SK-N-MC (cell line): Measurements from ENCODE around the gene TRIM36.

Source experiments
- DNase-seq: peaks from one replicate; pipeline ENCODE4 v3.0.0-alpha.2; 2011; ENCODE audit warnings: low read depth, low spot score
- H3K27ac ChIP-seq: fragments of 200-600 bp; sonication (generic); 2 replicates; pipeline ENCODE4 v1.5.1; 2016; ENCODE audit warnings: mixed run types
- H3K36me3 ChIP-seq: fragments of 200-600 bp; sonication (generic); 2 replicates; pipeline ENCODE4 v1.6.1; 2017; ENCODE audit warnings: antibody characterized with exemption, low read length, mixed read lengths; ENCODE audit not compliant: insufficient read depth
- H3K4me3 ChIP-seq: fragments of 200-600 bp; sonication (generic); 2 replicates; pipeline ENCODE4 v1.5.1; 2016
- H3K9ac ChIP-seq: fragments of 200-600 bp; sonication (generic); 2 replicates; pipeline ENCODE4 v1.8.0; 2017; ENCODE audit warnings: mixed run types, mixed read lengths; ENCODE audit not compliant: insufficient read length
- H3K9me3 ChIP-seq: fragments of 200-600 bp; sonication (generic); 2 replicates; pipeline ENCODE4 v1.6.1; 2017; ENCODE audit warnings: low read depth, mild to moderate bottlenecking, antibody characterized with exemption, low read length, moderate library complexity, mixed read lengths
- EZH2 ChIP-seq: fragments of 200-600 bp; sonication (generic); IDR thresholded peaks from one replicate; pipeline ENCODE4 v1.6.1; 2017; ENCODE audit warnings: antibody characterized with exemption
- FOXP2 ChIP-seq: optimal IDR thresholded peaks from 2 replicates; pipeline ENCODE3; 2011; ENCODE audit warnings: mild to moderate bottlenecking, moderate library complexity; ENCODE audit not compliant: insufficient read depth; ENCODE audit errors: extremely low read length, control extremely low read depth
- POLR2AphosphoS5 ChIP-seq: IDR thresholded peaks from 2 replicates; pipeline ENCODE4 v1.6.1; 2012; ENCODE audit warnings: mild to moderate bottlenecking, low read depth, low read length, borderline replicate concordance

TRIM36 gene

GRCh38 chr5:115147052-115147451 lies 22.7 kb downstream of the TRIM36 start:
- Histone ChIP-seq H3K36me3 (no peaks in the 10 kb centered on the region; the same call in 1 of the 2 replicates), H3K9me3 (0 out of 2 replicates have a peak, but pooled peaks cover 4% of the 10 kb centered on the region), H3K4me3 (no peak overlapping the region), H3K27ac (no peak overlapping the region), H3K9ac (no peak overlapping the region)
- TF ChIP-seq FOXP2 (no peak), EZH2 (no peak), POLR2AphosphoS5 (no peak)
- no peak for DNase-seq

GRCh38 chr5:115136294-115136693 lies 33.4 kb downstream of the TRIM36 start:
- H3K4me3 ChIP-seq: no peak overlapping the region

GRCh38 chr5:115132465-115132864 lies 37.2 kb downstream of the TRIM36 start:
- H3K27ac ChIP-seq: no peak overlapping the region
- DNase-seq: no peak
- no peak overlapping the region for H3K4me3 ChIP-seq
- H3K36me3 ChIP-seq: peaks cover 12% of the 10 kb centered on the region
- TF ChIP-seq EZH2 (no peak), FOXP2 (no peak), POLR2AphosphoS5 (no peak)
- H3K9me3 ChIP-seq: no peaks in the 10 kb centered on the region
- no peak overlapping the region for H3K9ac ChIP-seq

More at GRCh38 chr5:115136294-115136693, 33.4 kb downstream of the TRIM36 start:
- Histone ChIP-seq H3K27ac (no peak overlapping the region), H3K36me3 (peaks cover 11% of the 10 kb centered on the region), H3K9ac (no peak overlapping the region), H3K9me3 (no peaks in the 10 kb centered on the region)
- DNase-seq: no peak
- TF ChIP-seq POLR2AphosphoS5: no peak

- DNase-seq: no peak
- TF ChIP-seq EZH2 (no peak), FOXP2 (no peak), POLR2AphosphoS5 (no peak)
- H3K36me3 ChIP-seq: peaks cover 1% of the 10 kb centered on the region; the same call in 1 of the 2 replicates
- no peak overlapping the region for H3K27ac ChIP-seq
- no peak overlapping the region for H3K4me3 ChIP-seq
- no peaks in the 10 kb centered on the region for H3K9me3 ChIP-seq
- H3K9ac ChIP-seq: no peak overlapping the region
These were observed 43.4 kb downstream of the TRIM36 start for GRCh38 chr5:115126303-115126702.

- Histone ChIP-seq H3K9me3 (no peaks in the 10 kb centered on the region), H3K4me3 (no peak overlapping the region), H3K36me3 (no peaks in the 10 kb centered on the region), H3K9ac (no peak overlapping the region), H3K27ac (no peak overlapping the region)
- no peak for DNase-seq
- TF ChIP-seq EZH2: no peak
- TF ChIP-seq POLR2AphosphoS5: no peak
- no peak for TF ChIP-seq FOXP2
These were observed 45.0 kb downstream of the TRIM36 start for GRCh38 chr5:115124741-115125140.

GRCh38 chr5:115116001-115116400 lies 53.7 kb downstream of the TRIM36 start:
- no peaks in the 10 kb centered on the region for H3K9me3 ChIP-seq
- TF ChIP-seq EZH2: no peak
- no peak for TF ChIP-seq POLR2AphosphoS5
- no peak for TF ChIP-seq FOXP2
- H3K4me3 ChIP-seq: no peak overlapping the region
- no peak overlapping the region for H3K9ac ChIP-seq
- H3K27ac ChIP-seq: no peak overlapping the region
- no peaks in the 10 kb centered on the region for H3K36me3 ChIP-seq
- DNase-seq: no peak

- no peak overlapping the region for H3K9ac ChIP-seq
- DNase-seq: no peak
- H3K36me3 ChIP-seq: no peaks in the 10 kb centered on the region
- H3K9me3 ChIP-seq: no peaks in the 10 kb centered on the region
- no peak overlapping the region for H3K4me3 ChIP-seq
- TF ChIP-seq EZH2 (no peak), FOXP2 (no peak), POLR2AphosphoS5 (no peak)
- H3K27ac ChIP-seq: no peak overlapping the region
These were observed 59.9 kb downstream of the TRIM36 start for GRCh38 chr5:115109840-115110239.

- DNase-seq: no peak
- TF ChIP-seq EZH2 (no peak), FOXP2 (no peak), POLR2AphosphoS5 (no peak)
- Histone ChIP-seq H3K27ac (no peak overlapping the region), H3K4me3 (no peak overlapping the region), H3K36me3 (no peaks in the 10 kb centered on the region), H3K9me3 (no peaks in the 10 kb centered on the region), H3K9ac (no peak overlapping the region)
These were observed 60.4 kb downstream of the TRIM36 start for GRCh38 chr5:115109356-115109755.

GRCh38 chr5:115100319-115100955 lies 69.3 kb downstream of the TRIM36 start:
- Histone ChIP-seq H3K4me3 (no peak overlapping the region), H3K9me3 (no peaks in the 10 kb centered on the region), H3K36me3 (no peaks in the 10 kb centered on the region), H3K9ac (no peak overlapping the region), H3K27ac (no peak overlapping the region)
- TF ChIP-seq EZH2 (no peak), POLR2AphosphoS5 (no peak), FOXP2 (no peak)
- no peak for DNase-seq
